MCF 10A (cell line): Measurements from ENCODE around the gene MACC1. TPM values are rescaled to one million over a fixed set of nuclear protein-coding genes. Genes with fewer than 3 reads are reported as not detected.

Experiments used
- Bru-seq: library from RNA; stranded (reverse); fragments of 400-500 nt; gene quantifications from one replicate; lab custom pipeline; 2021; lab: Mats Ljungman, UMichigan
- BruChase-seq, 2 experiments: library from RNA; stranded (reverse); fragments of 400-500 nt; gene quantifications; one replicate each; lab custom pipeline; 2021; lab: Mats Ljungman, UMichigan
- BruUV-seq: library from RNA; stranded (reverse); fragments of 400-500 nt; replicated peaks from 2 replicates; lab custom pipeline; 2021; lab: Mats Ljungman, UMichigan
- CTCF ChIA-PET: fragments of 300-600 bp; sonication (Branson Sonifier 250); formaldehyde crosslinking; extraction: SDS; loops from one replicate; lab custom pipeline; 2021; ENCODE audit warnings: antibody characterized with exemption, inconsistent platforms; lab: Yijun Ruan, JAX
- POLR2A ChIA-PET: fragments of 300-600, 350-650 bp; sonication (Branson Sonifier 250); formaldehyde crosslinking; extraction: SDS; loops from one replicate; lab custom pipeline; 2020; ENCODE audit warnings: antibody characterized with exemption, inconsistent platforms; lab: Yijun Ruan, JAX
- DNase-seq: peaks from one replicate; pipeline ENCODE4 v3.0.0-alpha.2; 2018; ENCODE audit not compliant: unreplicated experiment
- H3K27ac Mint-ChIP-seq: one replicate; pipeline ENCODE4 v1.8.0; 2022; ENCODE audit warnings: mild to moderate bottlenecking, low read depth, mixed read lengths; ENCODE audit not compliant: unreplicated experiment
- H3K27me3 Mint-ChIP-seq: one replicate; pipeline ENCODE4 v1.8.0; 2022; ENCODE audit warnings: mixed read lengths; ENCODE audit not compliant: insufficient read depth, unreplicated experiment
- H3K36me3 Mint-ChIP-seq: one replicate; pipeline ENCODE4 v1.8.0; 2022; ENCODE audit warnings: mild to moderate bottlenecking, moderate library complexity, mixed read lengths; ENCODE audit not compliant: insufficient read depth, unreplicated experiment
- H3K4me1 Mint-ChIP-seq: one replicate; pipeline ENCODE4 v1.8.0; 2022; ENCODE audit warnings: mixed read lengths; ENCODE audit not compliant: insufficient read depth, unreplicated experiment
- H3K4me3 Mint-ChIP-seq: one replicate; pipeline ENCODE4 v1.8.0; 2022; ENCODE audit warnings: mild to moderate bottlenecking, moderate library complexity, mixed read lengths; ENCODE audit not compliant: unreplicated experiment
- H3K9me3 Mint-ChIP-seq: one replicate; pipeline ENCODE4 v1.8.0; 2022; ENCODE audit warnings: mixed read lengths; ENCODE audit not compliant: unreplicated experiment
- intact Hi-C: fragments of 100-400 bp; cut with micrococcal nuclease; formaldehyde crosslinking; loops from 2 replicates; pipeline ENCODE4 v1.14.1; 2022
- long read RNA-seq: library from polyadenylated mRNA; stranded (forward); transcript quantifications from one replicate; pipeline ENCODE4 v2.0.0, GENCODE V29; 2022
- total RNA-seq: library from RNA; stranded (reverse); gene quantifications from 2 replicates; pipeline ENCODE4 v1.2.3, GENCODE V29; 2022
- TF ChIP-seq, protein P1 (sequence below): fragments of 200-600 bp; IDR thresholded peaks from one replicate; pipeline ENCODE4 v1.8.0; 2022; ENCODE audit warnings: antibody characterized with exemption, mild to moderate bottlenecking; ENCODE audit not compliant: unreplicated experiment

Gene MACC1, protein sequence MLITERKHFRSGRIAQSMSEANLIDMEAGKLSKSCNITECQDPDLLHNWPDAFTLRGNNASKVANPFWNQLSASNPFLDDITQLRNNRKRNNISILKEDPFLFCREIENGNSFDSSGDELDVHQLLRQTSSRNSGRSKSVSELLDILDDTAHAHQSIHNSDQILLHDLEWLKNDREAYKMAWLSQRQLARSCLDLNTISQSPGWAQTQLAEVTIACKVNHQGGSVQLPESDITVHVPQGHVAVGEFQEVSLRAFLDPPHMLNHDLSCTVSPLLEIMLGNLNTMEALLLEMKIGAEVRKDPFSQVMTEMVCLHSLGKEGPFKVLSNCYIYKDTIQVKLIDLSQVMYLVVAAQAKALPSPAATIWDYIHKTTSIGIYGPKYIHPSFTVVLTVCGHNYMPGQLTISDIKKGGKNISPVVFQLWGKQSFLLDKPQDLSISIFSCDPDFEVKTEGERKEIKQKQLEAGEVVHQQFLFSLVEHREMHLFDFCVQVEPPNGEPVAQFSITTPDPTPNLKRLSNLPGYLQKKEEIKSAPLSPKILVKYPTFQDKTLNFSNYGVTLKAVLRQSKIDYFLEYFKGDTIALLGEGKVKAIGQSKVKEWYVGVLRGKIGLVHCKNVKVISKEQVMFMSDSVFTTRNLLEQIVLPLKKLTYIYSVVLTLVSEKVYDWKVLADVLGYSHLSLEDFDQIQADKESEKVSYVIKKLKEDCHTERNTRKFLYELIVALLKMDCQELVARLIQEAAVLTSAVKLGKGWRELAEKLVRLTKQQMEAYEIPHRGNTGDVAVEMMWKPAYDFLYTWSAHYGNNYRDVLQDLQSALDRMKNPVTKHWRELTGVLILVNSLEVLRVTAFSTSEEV
- total RNA-seq (0.02 and 0.14 TPM in 2 replicates), Bru-seq, nascent RNA (percentile 17 among the genes with signal in this experiment), BruChase-seq, experiment 1, labeled RNA remaining after a 6-hour chase (percentile 16 among the genes with signal in this experiment), BruChase-seq, experiment 2, labeled RNA remaining after a 2-hour chase (percentile 14 among the genes with signal in this experiment)
- long read RNA-seq: 0 reads

DNA sequence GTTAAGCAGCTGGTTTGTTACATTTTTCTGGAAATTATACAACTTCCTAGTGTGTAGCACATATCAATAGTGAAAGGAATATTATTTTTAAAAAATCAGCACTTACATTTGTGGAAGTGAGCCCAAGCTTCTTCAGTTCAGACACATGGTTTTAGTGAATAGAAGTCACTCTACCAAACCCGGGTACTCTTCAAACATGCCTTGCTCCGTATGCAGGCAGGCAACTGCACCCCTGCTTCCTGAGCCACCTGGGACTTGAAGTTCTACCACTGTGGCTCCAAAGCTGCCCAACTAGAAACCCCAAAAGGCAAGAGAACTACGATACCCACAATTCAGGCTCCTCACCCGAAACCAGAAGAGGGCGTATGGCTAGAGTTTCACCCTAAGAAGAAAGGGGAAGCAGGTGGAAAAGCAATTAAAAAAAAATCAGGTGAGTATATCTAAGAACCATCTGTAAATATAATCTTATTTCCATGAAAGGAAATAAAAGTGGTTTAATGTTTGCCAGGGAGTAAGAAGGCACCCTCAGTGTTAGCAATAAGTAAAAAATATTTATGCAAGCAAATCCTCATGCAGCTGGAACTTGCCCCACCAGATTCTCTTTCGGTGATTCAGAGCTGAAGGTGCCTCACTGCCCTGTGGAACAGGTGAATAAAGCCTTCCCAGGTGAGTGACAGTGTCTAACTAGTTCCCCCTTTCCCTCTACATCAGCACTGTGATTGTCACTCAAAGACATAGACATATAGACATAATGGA lies at the start of gene MACC1:
MACC1 (minus strand) TSS at position 192 of the 756 bp plus-strand sequence. CDS start 55,522 bp downstream, outside the sequence.
- H3K27me3 Mint-ChIP-seq: no peaks in the 10 kb centered on the region
- H3K4me1 Mint-ChIP-seq: peaks cover 45% of the 10 kb centered on the region
- peak; percentile 69 for DNase-seq
- intact Hi-C loops: no loop called here
- H3K36me3 Mint-ChIP-seq: no peaks in the 10 kb centered on the region
- CTCF ChIA-PET: interaction anchor here (0.6 kb wide), 1 partner anchor 8 kb away, joined by 3 read pairs; no protein-coding TSS in a partner anchor
- H3K9me3 Mint-ChIP-seq: no peaks in the 10 kb centered on the region
- H3K27ac Mint-ChIP-seq: peak within 1 kb of the TSS; percentile 59
- no TSS peak for BruUV-seq
- H3K4me3 Mint-ChIP-seq: no peak within 1 kb of the TSS
- TF ChIP-seq, protein P1, sequence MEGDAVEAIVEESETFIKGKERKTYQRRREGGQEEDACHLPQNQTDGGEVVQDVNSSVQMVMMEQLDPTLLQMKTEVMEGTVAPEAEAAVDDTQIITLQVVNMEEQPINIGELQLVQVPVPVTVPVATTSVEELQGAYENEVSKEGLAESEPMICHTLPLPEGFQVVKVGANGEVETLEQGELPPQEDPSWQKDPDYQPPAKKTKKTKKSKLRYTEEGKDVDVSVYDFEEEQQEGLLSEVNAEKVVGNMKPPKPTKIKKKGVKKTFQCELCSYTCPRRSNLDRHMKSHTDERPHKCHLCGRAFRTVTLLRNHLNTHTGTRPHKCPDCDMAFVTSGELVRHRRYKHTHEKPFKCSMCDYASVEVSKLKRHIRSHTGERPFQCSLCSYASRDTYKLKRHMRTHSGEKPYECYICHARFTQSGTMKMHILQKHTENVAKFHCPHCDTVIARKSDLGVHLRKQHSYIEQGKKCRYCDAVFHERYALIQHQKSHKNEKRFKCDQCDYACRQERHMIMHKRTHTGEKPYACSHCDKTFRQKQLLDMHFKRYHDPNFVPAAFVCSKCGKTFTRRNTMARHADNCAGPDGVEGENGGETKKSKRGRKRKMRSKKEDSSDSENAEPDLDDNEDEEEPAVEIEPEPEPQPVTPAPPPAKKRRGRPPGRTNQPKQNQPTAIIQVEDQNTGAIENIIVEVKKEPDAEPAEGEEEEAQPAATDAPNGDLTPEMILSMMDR: no peak
- POLR2A ChIA-PET: interaction anchor here (1.0 to 1.1 kb wide), 2 partner anchors 10 to 259 kb away, joined by 3 to 4 read pairs; no protein-coding TSS in a partner anchor

DNA sequence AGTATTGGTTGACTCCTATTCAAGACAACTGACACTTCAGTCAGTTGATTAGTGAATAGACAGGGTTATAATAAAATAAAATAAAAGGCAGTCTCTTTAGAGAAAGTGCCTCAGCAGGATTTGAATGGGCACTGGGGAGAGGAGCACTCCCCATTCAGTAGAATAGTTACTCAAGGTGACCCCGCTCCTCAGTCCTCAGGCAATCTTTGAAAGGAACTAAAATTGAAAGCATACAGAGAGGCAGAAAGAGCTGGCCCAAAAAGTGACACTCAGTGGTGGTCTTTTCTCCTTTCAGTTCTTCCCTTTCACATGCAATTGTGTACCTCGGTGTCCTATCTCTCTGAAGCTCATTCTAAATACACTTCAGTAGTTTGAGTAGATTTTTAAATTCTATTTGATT lies 47.4 kb upstream of the MACC1 start:
- intact Hi-C loops: no loop called here
- BruUV-seq: no TSS peak
- CTCF ChIA-PET: interaction anchor here (0.7 to 1.0 kb wide), 2 partner anchors 26 to 106 kb away, joined by 3 to 4 read pairs; no protein-coding TSS in a partner anchor

DNA sequence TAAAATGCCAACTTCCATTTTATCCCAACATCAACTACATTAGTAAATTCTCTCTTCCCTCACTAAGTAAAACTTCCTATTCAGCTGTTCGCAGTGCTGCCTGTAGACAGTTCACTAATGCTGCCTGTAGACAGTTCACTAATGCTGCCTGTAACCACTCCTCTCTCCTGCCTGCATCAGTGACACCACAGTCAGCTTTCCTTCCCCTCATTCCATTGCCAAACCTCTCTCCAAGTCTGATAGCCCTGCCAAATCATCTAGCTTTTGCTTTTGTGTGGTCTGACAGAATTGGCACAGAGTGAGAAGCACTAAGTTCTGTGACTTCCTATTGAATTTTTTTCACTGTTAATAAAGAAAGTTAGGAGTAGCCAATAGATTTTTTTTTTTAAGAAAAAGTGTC lies 43.0 kb upstream of the MACC1 start:
- DNase-seq: no peak
- Mint-ChIP-seq H3K27ac (no peak overlapping the region), H3K4me3 (no peak overlapping the region), H3K9me3 (no peaks in the 10 kb centered on the region), H3K4me1 (no peaks in the 10 kb centered on the region), H3K36me3 (no peaks in the 10 kb centered on the region), H3K27me3 (no peaks in the 10 kb centered on the region)
- intact Hi-C loops: no loop called here
- ChIA-PET POLR2A (interaction anchor here (0.7 kb wide), 1 partner anchor 666 kb away, joined by 5 read pairs; no protein-coding TSS in a partner anchor), CTCF (interaction anchor here (0.7 kb wide), 1 partner anchor 24 kb away, joined by 5 read pairs; no protein-coding TSS in a partner anchor)
- BruUV-seq: no TSS peak
- TF ChIP-seq, protein P1: no peak

More for the DNA sequence above, 47.4 kb upstream of the MACC1 start:
- TF ChIP-seq, protein P1: no peak
- Mint-ChIP-seq H3K27me3 (no peaks in the 10 kb centered on the region), H3K4me1 (no peaks in the 10 kb centered on the region), H3K27ac (no peak overlapping the region), H3K36me3 (no peaks in the 10 kb centered on the region), H3K4me3 (no peak overlapping the region), H3K9me3 (no peaks in the 10 kb centered on the region)
- DNase-seq: no peak
- POLR2A ChIA-PET: no interaction called here
